ENCODE measurements around the gene VIT.

The VIT gene

DNA sequence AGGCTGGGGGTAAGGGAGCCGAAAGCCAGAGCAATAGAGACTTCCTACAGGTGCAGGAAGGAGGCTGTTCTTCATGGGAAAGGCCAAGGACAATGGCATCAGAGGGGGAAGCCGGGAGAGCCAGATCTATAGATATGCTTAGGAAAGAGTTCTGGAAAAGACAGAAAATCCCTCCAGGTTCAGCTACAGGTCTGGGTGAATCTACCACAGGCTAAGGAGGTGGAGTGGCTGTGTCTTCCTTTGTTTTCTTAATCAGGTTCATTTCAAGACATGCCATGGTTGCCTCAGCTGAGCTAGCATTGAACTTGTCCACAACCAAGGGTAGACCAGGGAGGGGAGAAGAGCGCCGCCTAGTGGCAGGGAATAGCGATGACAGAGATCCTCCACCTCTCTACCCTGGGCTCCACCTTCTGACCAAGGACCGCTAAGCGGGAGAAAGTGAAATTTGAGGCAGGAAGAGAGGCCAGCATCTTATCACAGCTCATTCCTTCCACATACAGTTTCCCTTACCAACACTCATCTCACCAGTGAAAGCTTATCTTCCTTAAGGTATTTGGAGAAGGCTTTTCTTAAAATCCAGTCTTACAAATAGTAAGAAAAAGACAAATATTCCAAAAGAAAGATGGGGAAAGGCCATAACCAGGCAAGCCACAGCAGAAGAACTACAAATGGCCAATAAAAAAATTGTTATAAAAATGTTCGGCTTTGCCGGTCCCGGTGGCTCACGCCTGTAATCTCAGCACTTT is 74.2 kb downstream of the VIT start:
- no peak for DNase-seq

DNA sequence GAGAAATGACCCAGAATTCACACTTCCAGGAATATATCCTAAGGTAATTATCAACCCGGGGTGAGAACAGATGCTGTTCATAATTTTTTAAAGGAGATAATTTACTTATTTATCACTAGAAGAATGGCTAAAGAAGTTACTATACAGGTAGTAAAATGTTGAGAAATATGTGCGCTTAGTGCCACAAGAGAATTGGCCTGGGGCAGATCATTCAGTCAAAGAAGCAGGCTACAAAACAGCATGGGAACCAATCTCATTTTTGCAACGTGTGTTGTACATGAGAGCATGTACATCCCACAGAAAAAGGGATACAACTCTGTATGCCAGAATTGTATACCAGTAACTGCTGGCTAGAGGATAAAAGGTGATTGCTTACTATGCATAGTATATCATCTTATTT is 75.2 kb downstream of the VIT start:
- DNase-seq, result no peak

DNA sequence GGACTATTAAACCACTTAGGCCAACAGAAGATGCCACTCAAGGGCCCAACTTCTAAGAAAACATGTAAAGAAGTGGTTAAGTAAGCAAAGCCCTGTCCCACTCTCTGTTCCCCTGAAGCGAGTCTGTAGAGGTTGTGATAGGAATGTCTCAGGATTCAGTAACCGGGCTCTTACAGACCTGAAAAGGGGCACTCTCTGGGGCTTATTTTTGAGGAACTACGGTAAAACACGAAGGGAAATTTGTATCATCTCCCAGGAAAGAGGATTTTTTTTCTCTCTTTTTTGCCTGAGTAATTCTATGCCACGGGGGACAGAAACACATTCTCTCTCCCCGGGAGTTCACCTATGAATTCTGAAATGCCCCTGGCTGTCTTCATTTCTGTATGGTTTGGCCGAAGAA is 77.4 kb downstream of the VIT start:
- no peak for DNase-seq

DNA sequence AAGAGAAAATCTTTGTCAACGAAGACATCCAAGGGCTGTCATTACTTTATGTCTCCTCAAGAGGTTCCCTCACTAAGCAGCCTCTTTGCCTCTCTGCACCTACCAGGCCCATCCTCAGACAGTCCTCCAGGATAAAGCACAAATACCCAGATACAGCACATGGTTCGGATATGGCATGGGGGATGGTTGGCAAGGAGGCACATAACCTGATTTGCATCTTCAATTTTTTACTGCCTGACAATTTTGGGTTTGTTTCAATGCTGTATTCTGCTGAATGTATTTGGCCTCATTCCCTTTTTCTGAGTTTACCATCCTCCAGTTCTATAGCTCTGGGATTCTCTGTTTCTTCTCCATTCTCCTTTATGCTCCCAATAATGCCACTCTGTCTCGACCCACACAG is 78.8 kb downstream of the VIT start:
- no peak for DNase-seq

DNA sequence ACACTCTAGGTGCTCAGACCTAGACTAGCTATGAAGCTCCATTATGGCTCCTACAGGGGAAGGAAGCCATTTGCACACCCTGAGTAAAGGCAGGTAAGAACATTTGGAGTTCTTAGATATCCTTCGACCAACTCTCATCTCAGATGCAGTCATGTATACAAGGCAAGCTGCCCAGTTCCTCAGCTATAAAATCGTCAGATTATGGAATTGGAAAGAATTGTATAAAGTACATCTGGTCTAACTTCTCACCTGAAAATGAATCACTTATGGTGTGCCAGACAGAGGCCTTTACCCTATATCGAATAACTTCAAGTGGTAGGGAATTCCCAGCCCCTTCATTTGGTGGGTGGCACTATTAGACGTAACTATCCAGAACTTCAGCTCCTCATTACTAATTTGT is 79.3 kb downstream of the VIT start:
- no peak for DNase-seq

DNA sequence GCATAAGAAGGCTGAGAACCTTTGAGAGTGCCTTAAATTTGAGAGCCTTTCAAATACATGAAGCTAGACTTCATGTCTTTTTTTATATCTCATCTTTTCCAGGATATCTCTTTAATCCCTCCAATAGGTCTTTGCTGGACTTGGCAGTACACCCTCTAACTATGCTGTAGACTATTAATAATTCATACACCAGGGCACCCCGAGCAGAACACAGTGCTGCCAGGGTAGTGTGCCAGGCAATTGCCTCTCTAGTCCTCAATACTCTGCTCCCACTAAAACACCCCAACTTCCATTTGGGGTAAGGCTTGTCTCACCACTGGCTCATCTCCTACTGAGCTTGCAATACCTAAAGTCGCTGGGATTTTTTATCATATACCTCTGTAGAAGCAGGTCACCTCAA is 80.8 kb downstream of the VIT start:
- no peak for DNase-seq

DNA sequence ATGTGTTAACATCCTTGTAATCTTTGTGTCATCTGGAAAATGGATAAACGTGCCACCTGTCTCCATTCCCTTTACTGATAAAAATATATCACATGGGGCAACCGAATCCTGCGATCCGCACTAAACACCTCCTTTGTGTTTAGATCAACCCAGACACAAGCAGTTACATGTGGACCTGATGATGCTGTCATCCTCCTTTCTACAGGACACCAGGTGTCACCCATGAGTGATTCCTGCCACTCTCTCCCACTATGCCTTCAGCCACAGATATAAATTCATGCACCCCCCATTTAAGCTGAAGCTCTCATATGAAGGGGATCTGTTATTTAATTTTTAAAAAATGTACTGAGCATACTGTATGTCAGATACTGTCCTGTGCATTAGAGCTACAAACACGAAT is 81.3 kb downstream of the VIT start:
- DNase-seq, result no peak

DNA sequence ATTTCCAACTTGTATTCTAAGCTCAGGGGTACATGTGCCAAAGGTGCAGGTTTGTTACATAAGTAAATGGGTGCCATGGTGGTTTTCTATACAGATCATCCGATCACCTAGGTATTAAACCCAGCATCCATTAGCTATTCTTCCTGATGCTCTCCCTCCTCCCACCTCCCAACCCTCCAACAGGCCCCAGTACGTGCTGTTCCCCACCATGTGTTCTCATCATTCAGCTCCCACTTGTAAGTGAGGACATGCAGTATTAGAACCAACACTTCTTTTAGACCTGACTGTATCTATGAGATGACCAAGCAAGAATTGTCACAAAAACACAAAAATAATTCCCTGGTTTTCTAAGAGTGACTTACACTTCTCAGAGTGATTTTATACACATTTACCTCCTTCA is 83.0 kb downstream of the VIT start:
- no peak for DNase-seq

DNA sequence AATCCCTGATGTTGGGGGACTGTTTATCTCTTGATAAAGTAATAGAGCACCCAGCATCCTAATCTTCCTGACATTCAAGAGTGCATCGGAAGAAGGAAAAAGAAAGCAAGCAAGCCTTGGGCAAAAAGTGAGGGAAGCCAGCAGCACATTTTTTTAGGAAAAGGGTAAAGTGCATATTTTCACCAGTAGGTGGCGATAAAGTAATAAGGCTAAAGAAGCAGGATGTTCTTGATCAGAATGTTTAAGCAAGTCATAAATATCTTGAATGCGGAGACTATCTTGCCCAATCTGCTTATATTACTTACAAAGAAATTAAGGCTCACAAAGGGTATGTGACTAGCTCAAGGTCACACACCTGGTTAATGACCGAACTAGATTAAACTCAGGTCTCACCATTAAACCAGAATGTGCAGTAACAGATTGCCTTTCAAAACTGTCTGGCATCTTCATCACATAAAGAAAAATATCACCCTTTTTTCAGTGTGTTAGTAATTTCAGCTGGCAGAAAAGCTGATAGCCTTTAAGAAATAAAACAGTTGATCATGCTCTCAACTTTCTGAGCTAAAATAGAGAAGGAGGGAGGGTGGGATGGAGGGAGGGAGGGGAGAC is 83.8 kb downstream of the VIT start:
- no peak for DNase-seq

DNA sequence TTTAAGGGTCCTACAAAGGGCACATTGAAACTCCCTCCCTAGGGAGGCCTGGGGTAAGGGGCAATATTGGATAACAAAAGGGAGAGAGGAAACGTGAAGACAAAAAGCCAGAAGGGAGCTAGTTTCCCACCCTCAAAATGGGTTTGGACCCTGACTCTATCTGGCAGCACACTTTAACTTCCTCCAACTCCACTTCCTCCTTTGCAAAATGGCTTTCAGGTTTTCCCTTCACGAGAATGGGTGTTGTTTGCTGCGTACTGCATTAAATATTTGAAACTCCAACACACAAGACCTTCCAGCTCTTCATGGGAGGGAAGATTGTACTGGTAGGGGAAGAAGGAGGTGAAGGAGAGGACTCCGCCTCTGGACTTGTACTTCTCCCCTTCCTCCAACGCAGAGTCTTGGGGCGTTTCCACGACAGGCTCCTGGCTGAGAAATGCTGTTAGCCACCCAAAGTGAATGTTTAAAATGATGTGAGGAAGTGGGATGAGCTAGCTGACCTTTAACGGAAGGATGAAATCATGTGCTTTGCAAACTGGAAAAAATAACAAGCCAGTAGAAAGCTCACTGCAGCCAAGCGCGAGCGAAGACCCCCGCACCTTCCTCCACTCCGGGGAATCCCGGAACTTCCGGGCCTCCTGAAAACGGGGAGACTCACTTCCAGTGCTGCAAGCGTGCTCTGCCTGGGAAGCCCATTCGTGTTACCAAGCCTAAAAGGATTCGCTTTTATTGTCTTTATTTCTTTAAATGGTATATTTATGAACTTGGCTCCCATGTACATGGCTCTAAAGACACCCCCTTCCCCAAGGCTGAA is 85.6 kb downstream of the VIT start:
- no peak for DNase-seq

DNA sequence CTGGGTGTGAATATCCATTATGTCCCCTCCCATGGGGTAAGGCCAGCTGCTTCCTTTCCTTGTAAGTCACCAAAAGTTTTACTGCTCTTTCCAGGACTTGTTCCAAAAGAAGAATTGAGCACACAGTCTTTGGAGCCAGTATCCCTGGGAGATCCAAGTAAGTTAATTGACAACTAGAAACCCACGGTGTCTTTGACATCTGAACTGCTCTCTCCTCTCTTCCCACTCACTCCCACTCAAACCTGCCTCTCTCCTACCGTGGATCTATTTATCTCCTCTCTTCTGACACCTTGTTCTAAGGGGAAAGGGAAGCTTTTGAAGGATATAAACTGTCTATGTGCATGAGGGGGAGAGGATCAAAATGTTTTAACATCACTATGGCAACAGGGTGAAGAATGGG is 86.7 kb downstream of the VIT start:
- DNase-seq, result no peak

DNA sequence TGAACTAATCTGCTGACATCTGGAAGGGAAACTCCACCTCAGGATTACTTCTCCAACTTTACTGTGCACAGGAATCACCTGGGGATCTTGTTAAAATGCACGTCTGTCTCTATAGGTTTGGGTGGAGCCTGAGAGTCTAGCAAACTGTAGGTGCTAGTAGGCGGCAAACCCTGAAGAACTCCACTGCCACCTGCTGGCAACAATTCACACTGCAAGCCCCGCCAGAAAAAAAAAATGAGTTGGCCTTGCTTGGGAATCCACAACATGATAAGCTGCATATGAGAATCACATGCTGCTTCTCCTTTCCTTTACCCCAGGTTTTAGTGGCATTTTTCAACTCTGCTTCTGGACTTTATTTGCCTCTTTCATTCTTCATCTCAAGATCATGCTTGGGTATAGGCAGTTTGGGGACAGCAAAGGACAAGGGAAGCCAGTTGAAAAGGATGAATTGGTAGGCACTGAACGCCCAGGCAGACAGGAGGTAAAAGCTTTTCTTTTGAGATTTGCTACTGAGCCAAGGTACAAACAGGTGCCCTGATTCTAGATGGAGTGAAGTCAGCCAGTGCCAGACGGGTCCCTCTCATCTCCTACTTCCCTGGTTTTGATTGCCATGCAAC is 88.8 kb downstream of the VIT start:
- DNase-seq, result no peak

DNA sequence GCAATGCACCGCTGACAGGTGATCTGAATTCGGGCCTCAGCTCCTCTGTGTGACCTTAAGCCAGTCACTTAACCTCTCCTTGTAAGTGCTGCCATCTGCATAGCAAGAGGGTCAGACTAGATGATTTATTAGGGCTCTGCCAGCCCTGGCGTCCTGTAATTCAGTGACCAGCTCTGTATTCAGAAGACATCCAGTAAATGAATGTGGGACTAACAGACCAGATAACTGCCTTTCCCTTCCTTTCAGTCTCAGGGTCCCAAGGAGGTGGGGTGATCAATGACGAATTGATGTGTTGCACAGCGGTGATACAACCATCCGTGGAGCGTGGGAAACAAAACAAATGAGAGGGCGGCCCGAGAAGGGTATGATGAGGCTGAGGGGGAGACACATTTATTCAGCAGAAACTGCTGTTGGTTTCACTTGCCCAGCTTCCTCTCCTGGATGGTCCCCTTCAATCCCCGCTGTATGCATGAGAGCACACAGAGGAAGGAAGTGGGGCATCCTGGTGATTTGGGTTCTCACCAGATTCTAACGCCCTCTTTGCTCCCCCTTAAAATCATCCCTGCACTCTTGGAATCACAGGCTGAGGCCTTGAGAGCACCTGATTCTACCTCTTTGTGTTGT is 92.8 kb downstream of the VIT start:
- DNase-seq, result no peak

DNA sequence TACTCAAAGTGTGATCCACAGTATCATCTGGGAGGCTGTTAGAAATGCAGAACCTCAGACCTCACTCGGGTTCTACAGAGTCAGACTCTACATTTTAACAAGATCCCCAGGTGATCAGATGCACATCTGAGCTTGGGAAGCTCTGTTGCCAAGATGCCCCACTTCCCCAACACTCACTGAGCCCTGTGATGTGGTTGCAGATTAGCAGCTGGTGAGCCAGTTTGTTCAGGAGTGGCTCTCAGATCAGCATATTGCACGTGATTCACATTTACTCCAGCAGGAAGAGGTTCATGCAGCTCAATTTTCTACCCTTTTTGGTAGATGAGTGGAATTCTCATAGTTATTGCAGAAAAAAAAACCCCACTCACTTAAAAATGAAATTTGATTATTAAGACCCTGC is 96.4 kb downstream of the VIT start:
- DNase-seq, result no peak

DNA sequence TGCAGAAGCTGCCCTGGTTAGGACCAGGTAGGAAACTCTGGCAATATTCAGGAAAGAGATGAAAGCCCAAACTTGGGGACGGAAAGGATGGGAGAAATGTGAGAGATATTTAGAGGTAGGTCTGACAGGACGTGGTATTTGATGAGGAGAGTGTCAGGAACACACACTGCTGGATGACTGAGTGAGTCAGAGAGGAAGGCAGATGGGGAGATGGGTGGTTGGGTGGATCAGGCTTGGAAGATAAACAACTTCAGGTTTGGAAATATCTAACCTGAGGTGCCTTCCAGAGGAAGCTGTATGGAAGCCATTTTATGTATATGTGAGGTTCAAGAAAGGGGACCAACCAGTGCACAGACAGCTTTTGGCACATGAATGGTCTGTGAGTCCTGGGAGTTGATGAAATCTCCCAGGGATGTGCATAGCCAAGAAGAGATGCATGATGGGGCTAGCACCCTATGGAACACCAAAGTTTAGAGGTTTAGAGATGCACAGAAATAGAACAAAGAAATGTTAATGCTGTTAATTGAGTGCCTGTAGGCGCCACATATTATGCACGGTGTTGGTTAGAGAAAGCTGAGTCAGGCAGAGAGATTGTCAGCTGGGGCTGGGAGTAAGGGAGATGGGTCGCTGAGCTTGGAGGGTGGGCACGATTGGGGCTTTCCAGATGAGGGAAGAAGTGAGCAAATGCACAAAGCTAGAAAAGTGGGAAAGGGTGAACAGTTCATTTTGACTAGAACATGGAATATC is 101.0 kb downstream of the VIT start:
- no peak for DNase-seq

DNA sequence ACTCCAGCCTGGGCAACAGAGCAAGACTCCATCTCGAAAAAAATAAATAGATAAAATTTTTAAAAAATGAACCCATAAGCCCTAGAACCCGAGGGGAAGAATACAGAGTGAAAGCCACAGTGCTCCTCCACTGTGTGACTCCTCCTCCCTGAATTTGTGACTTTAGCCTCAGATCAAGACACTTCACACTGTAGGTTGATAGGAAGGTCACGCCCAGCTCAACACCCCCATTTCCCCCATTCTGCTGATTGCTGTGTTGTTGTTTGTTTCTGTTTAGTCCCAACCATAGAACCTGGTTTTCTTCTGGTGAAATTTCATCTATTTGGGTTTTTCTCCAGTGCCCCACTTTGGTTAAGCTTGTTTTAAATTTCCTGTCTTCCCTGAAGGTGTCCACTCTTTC is 102.2 kb downstream of the VIT start:
- DNase-seq, result no peak

DNA sequence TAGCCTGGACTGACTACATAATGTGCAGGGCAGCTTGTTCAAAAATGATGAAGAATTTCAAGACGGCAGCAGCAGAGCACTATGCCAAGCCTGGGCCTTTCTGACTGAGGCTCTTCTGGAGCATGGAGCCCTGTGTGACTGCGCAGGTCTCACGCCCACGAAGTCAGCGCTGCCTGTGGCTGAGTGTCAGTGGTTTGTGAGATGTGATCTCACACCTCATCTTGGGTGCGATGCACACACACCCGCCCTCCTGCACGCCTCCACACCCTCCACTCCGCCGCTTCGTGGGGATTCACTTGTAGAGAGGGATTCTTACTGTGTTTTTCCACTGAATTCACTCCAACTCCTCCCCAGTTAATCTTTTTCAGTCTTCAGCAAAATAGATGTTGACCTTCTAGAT is 103.9 kb downstream of the VIT start:
- no peak for DNase-seq

DNA sequence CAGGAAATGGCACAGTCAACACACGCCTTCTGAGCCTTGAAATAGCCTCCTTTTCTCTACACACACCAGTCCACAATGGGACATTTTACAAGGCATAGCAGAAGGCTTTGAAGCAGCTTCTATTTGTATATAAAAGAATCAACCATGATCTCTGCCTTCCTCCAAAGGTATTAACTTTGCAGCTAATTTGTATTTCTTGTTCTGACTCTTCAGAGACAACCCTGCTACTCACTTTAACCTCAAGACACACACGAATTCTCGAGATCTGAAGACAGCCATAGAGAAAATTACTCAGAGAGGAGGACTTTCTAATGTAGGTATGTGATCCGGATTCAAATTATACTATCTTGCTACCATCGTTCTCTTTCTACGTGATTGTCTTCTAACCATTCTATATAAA is 104.6 kb downstream of the VIT start:
- DNase-seq, result no peak

DNA sequence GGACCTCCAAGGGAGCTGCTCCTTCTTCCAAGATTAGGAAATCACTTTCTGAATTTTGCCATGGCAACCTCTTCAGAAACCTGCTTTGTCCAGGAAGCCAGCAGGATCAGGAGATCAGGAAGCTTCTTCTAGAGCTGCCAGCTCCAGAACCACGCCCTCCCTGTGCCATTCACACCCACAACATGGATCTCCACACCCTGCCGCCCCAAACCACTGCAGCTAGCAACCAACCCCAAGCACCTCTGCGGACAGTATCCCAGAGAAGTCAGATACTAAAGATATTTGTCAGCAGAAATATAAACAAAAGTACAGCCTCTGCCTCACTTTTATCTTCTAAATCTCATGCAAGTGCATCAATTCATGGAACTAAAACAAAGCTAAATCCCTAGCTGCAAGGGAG is 106.4 kb downstream of the VIT start:
- no peak for DNase-seq

DNA sequence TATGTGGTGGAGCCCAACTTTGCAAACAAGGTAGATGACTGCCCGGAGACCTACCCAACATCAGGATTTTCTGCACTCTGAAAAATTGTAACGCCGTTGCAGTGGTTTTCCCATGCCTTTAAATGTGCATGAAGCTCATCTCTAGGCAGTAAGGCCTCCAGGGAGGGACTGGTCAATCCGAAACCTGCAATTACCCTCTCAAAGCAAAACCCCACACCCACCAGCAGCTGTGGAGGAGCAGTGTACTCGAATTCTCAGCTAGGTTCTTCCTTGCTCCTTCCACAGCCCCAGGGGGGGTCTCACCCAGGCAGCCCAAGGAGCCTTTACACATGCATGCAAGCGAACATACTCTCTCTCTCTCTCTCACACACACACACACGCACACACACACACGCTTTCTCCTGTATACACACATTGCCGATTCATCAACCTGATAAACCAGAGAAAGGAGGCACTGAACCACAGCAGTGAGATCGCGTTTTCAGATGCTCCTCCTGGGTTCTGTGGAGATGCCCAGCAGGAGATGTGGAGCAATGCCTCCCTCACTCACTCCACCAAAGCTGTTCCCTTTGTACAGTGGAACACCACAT is 109.2 kb downstream of the VIT start:
- no peak for DNase-seq

DNA sequence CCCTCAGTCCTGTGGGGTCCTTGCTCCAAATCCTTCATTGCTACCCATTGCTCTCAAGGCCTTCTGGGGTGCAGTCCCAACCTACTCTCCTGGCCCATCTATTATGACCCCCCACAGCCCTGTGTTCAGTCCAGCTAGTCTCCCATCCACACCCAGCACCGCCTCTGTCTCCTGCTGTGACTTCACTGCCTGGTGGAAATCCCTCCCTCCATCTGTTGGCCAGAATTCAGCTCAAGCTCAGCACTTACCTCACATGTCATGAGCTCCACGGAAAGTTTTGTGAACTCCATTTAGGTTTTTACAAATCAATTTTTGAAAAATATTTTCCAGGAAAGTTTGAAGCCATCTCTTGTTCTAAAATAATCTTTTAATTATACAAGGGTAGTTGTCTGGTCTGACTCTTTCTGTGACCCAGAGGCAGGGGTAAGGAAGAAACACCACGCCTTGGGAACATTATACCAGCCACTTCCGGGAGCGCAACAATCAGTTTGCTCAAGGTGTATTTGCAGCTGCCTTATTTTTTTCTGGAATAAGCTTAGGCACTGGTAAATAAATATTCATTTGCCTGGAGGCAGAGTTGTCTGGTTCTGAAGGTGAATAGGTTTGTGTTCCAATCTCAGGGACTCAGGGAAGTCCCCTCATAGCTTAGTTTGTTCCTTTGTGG is 110.8 kb downstream of the VIT start:
- DNase-seq, result no peak
